Measurements from ENCODE around the gene ACTR6. TPM values are rescaled to one million over a fixed set of nuclear protein-coding genes. Genes with fewer than 3 reads are reported as not detected.
"Not testable (repeated sequence)": the region's sequence is repeated elsewhere in the genome, so short reads cannot be mapped to it uniquely, and the experiment has no call there.

Gene ACTR6
- total RNA-seq, 1 experiment from 2014 or later, result 26.9 TPM

- no TSS peak for BruUV-seq (replicated peaks)
- Histone ChIP-seq H3K36me3 (ENCODE audit: low read depth) (no peaks in the 10 kb centered on the region), H3F3A (ENCODE audit: insufficient read depth, low read depth) (peaks cover 8% of the 10 kb centered on the region; the same call in 1 of the 2 replicates), H3K9me2 (ENCODE audit: insufficient read depth) (no peaks in the 10 kb centered on the region), H3K27me3 (ENCODE audit: insufficient read depth, low read depth) (no peaks in the 10 kb centered on the region), H3K79me2 (ENCODE audit: low read depth) (peaks cover 8% of the 10 kb centered on the region), H3K27ac (no peak overlapping the region), H3K9me3 (ENCODE audit: insufficient read depth, low read depth) (no peaks in the 10 kb centered on the region), H4K20me1 (ENCODE audit: insufficient read depth) (0 out of 2 replicates have a peak, but pooled peaks cover 1% of the 10 kb centered on the region), H3K4me2 (no peak overlapping the region), H3K4me3 (no peak overlapping the region), H2AFZ (no peak overlapping the region), H3K4me1 (replicated peaks; ENCODE audit: insufficient read depth) (peaks cover 5% of the 10 kb centered on the region)
- ChIA-PET CTCF (interaction anchor here (0.6 kb wide), 1 partner anchor 9 kb away, joined by 4 read pairs; no protein-coding TSS in a partner anchor), POLR2A (ENCODE audit: unreplicated experiment) (no interaction called here)
- intact Hi-C loops (cut with micrococcal nuclease; ENCODE audit: unreplicated experiment), result no loop called here
- no peak for DNase-seq
- TF ChIP-seq EZH2 (IDR thresholded peaks at IDR 0.05; ENCODE audit: low read depth), result no peak
- no peak for TF ChIP-seq CTCF (conservative IDR thresholded peaks at IDR 0.05)
Observed at GRCh38 chr12:100263131-100263530, 62.5 kb downstream of the ACTR6 start.

- Histone ChIP-seq H4K20me1 (ENCODE audit: insufficient read depth) (peaks cover 10% of the 10 kb centered on the region; the same call in 1 of the 2 replicates), H3K4me1 (replicated peaks; ENCODE audit: insufficient read depth) (peaks cover 21% of the 10 kb centered on the region), H3F3A (ENCODE audit: insufficient read depth, low read depth) (peaks cover 16% of the 10 kb centered on the region; the same call in 1 of the 2 replicates), H3K79me2 (ENCODE audit: low read depth) (peaks cover 28% of the 10 kb centered on the region)
- H3K36me3 ChIP-seq (ENCODE audit: low read depth); CTCF ChIA-PET; POLR2A ChIA-PET (ENCODE audit: unreplicated experiment); BruUV-seq (replicated peaks); H2AFZ ChIP-seq; H3K9me3 ChIP-seq (ENCODE audit: insufficient read depth, low read depth); intact Hi-C loops (cut with micrococcal nuclease; ENCODE audit: unreplicated experiment); H3K4me3 ChIP-seq; H3K9me2 ChIP-seq (ENCODE audit: insufficient read depth); H3K4me2 ChIP-seq; H3K27ac ChIP-seq; H3K27me3 ChIP-seq (ENCODE audit: insufficient read depth, low read depth); DNase-seq: not testable (repeated sequence)
Observed at GRCh38 chr12:100265107-100265506, 64.5 kb downstream of the ACTR6 start.

GRCh38 chr12:100265732-100266584 lies 65.3 kb downstream of the ACTR6 start:
- Histone ChIP-seq H3K27ac (no peak overlapping the region), H3F3A (ENCODE audit: insufficient read depth, low read depth) (peaks cover 16% of the 10 kb centered on the region; the same call in 1 of the 2 replicates), H3K36me3 (ENCODE audit: low read depth) (no peaks in the 10 kb centered on the region), H3K4me3 (peak overlapping the region; percentile 76), H3K79me2 (ENCODE audit: low read depth) (peaks cover 36% of the 10 kb centered on the region), H3K27me3 (ENCODE audit: insufficient read depth, low read depth) (no peaks in the 10 kb centered on the region), H3K4me2 (peak overlapping the region; percentile 83), H3K9me2 (ENCODE audit: insufficient read depth) (no peaks in the 10 kb centered on the region), H2AFZ (peak overlapping the region; percentile 97), H3K9me3 (ENCODE audit: insufficient read depth, low read depth) (no peaks in the 10 kb centered on the region), H3K4me1 (replicated peaks; ENCODE audit: insufficient read depth) (peaks cover 21% of the 10 kb centered on the region), H4K20me1 (ENCODE audit: insufficient read depth) (peaks cover 10% of the 10 kb centered on the region; the same call in 1 of the 2 replicates)
- DNase-seq, result peak in 1 of 2 experiments; percentile 1
- intact Hi-C loops (cut with micrococcal nuclease; ENCODE audit: unreplicated experiment), result loop anchor here (2.0 kb wide), 1 partner anchor 31 kb away; no protein-coding TSS in a partner anchor
- CTCF ChIA-PET, result no interaction called here
- TF ChIP-seq EZH2 (IDR thresholded peaks at IDR 0.05; ENCODE audit: low read depth) (no peak), CTCF (conservative IDR thresholded peaks at IDR 0.05) (no peak)
- POLR2A ChIA-PET (ENCODE audit: unreplicated experiment), result no interaction called here
- BruUV-seq (replicated peaks), result TSS peak; percentile 75
